GM19240 (cell line): Measurements from ENCODE around the gene PARN.
A peak's percentile ranks its signal among the peaks of the same experiment; 100 is the strongest.
"Not testable (repeated sequence)": the region's sequence is repeated elsewhere in the genome, so short reads cannot be mapped to it uniquely, and the experiment has no call there.

Experiments
- DNase-seq: peaks from one replicate; pipeline ENCODE4 v3.0.0; 2011; ENCODE audit warnings: low spot score; ENCODE audit not compliant: insufficient read length

PARN gene

GRCh38 chr16:14634389-14634725 lies 4.3 kb upstream of the PARN start:
- no peak for DNase-seq

- peak; percentile 83 for DNase-seq
Observed at GRCh38 chr16:14632693-14633569, 2.9 kb upstream of the PARN start, which contains the start of gene BFAR. BFAR (plus strand) TSS chr16:14632951; CDS start chr16:14644347, 11,396 bp downstream.

GRCh38 chr16:14630620-14631330 lies 715 bp upstream of the PARN start:
- not testable (repeated sequence) for DNase-seq

GRCh38 chr16:14629612-14629918 lies 495 bp downstream of the PARN start:
- no peak for DNase-seq

GRCh38 chr16:14628806-14629611 lies 1.1 kb downstream of the PARN start:
- DNase-seq, result no peak

GRCh38 chr16:14627078-14627477 lies 3.0 kb downstream of the PARN start:
- DNase-seq, result no peak

GRCh38 chr16:14618566-14618965 lies 11.5 kb downstream of the PARN start:
- DNase-seq, result no peak

GRCh38 chr16:14616280-14616679 lies 13.8 kb downstream of the PARN start:
- DNase-seq, result no peak

- no peak for DNase-seq
Observed at GRCh38 chr16:14613991-14614390, 16.1 kb downstream of the PARN start.

- DNase-seq, result no peak
Observed at GRCh38 chr16:14611660-14612059, 18.4 kb downstream of the PARN start.

GRCh38 chr16:14609716-14610115 lies 20.3 kb downstream of the PARN start:
- no peak for DNase-seq

- DNase-seq, result no peak
Observed at GRCh38 chr16:14608604-14609003, 21.5 kb downstream of the PARN start.

GRCh38 chr16:14608111-14608566 lies 21.9 kb downstream of the PARN start:
- no peak for DNase-seq

GRCh38 chr16:14606102-14606501 lies 24.0 kb downstream of the PARN start:
- DNase-seq, result no peak

GRCh38 chr16:14602443-14602963 lies 27.6 kb downstream of the PARN start:
- no peak for DNase-seq

GRCh38 chr16:14600164-14600563 lies 29.9 kb downstream of the PARN start:
- no peak for DNase-seq

- DNase-seq, result no peak
Observed at GRCh38 chr16:14586637-14587305, 43.3 kb downstream of the PARN start.

GRCh38 chr16:14585287-14585686 lies 44.8 kb downstream of the PARN start:
- DNase-seq, result no peak

GRCh38 chr16:14580926-14581325 lies 49.1 kb downstream of the PARN start:
- DNase-seq, result not testable (repeated sequence)

- no peak for DNase-seq
Observed at GRCh38 chr16:14579266-14579665, 50.8 kb downstream of the PARN start.

- no peak for DNase-seq
Observed at GRCh38 chr16:14576532-14576931, 53.5 kb downstream of the PARN start.
